NT2/D1 (cell line): ENCODE results near the gene LTBR.
"Not testable (repeated sequence)": the region's sequence is repeated elsewhere in the genome, so short reads cannot be mapped to it uniquely, and the experiment has no call there.

Experiments used
- DNase-seq: peaks from one replicate; pipeline ENCODE4 v3.0.0-alpha.2; 2011; ENCODE audit warnings: low read depth, low spot score
- H3K27me3 ChIP-seq: 2 replicates; pipeline ENCODE4 v1.6.0; 2011; ENCODE audit warnings: mild to moderate bottlenecking; ENCODE audit not compliant: insufficient read length, insufficient read depth
- H3K36me3 ChIP-seq: 2 replicates; pipeline ENCODE4 v1.6.1; 2011; ENCODE audit warnings: mild to moderate bottlenecking, low read length, mixed read lengths; ENCODE audit not compliant: insufficient read depth, insufficient read length
- H3K4me1 ChIP-seq: 2 replicates; pipeline ENCODE4 v1.5.1; 2011; ENCODE audit not compliant: insufficient read depth, insufficient read length
- H3K4me3 ChIP-seq: 2 replicates; pipeline ENCODE4 v1.5.1; 2011; ENCODE audit warnings: low read depth; ENCODE audit not compliant: insufficient read length
- H3K9ac ChIP-seq: 2 replicates; pipeline ENCODE4 v1.6.0; 2011; ENCODE audit warnings: low read depth; ENCODE audit not compliant: insufficient read length
- H3K9me3 ChIP-seq: 2 replicates; pipeline ENCODE4 v1.5.1; 2011; ENCODE audit warnings: mild to moderate bottlenecking, low read length; ENCODE audit not compliant: insufficient read depth
- SUZ12 ChIP-seq: IDR thresholded peaks from 2 replicates; pipeline ENCODE4 v1.6.1; 2011; ENCODE audit not compliant: insufficient read length, insufficient read depth; ENCODE audit errors: extremely low read depth
- YY1 ChIP-seq: IDR thresholded peaks from 2 replicates; pipeline ENCODE4 v1.6.1; 2011; ENCODE audit not compliant: insufficient read length, insufficient read depth
- ZNF274 ChIP-seq: IDR thresholded peaks from 2 replicates; pipeline ENCODE4 v1.6.1; 2011; ENCODE audit warnings: mild to moderate bottlenecking, low read depth, low read length

Gene LTBR

GRCh38 chr12:6343518-6343917 is 40.4 kb upstream of the LTBR start:
- Histone ChIP-seq H3K9me3 (no peaks in the 10 kb centered on the region), H3K36me3 (peaks cover 19% of the 10 kb centered on the region), H3K9ac (no peak overlapping the region), H3K27me3 (no peaks in the 10 kb centered on the region), H3K4me1 (peaks cover 28% of the 10 kb centered on the region), H3K4me3 (no peak overlapping the region)
- no peak for DNase-seq
- TF ChIP-seq SUZ12 (no peak), YY1 (no peak), ZNF274 (no peak)

DNA sequence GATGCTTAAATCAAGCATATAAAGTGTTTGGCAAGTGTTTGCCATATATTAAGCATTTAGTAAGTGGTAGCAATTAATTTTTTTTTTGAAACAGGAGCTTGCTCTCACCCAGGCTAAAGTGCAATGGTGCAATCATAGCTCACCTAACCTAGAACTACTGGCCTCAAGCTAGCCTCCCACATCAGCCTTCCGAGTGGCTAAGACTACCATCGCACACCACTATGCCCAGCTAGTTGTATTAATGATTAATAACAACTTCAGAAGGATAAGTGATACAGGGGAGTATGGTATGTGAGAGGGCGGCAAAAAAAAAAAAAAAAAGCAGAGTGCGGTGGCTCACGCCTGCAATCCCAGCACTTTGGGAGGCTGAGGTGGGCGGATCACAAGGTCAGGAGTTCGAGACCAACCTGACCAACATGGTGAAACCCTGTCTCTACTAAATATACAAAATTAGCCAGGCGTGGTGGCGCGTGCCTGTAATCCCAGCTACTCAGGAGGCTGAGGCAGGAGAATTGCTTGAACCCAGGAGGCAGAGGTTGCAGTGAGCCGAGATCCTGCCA is 39.8 kb upstream of the LTBR start:
- not testable (repeated sequence) for H3K4me3 ChIP-seq, H3K9me3 ChIP-seq, H3K9ac ChIP-seq, H3K27me3 ChIP-seq, DNase-seq
- H3K36me3 ChIP-seq: peaks cover 13% of the 10 kb centered on the region
- H3K4me1 ChIP-seq: peaks cover 23% of the 10 kb centered on the region

DNA sequence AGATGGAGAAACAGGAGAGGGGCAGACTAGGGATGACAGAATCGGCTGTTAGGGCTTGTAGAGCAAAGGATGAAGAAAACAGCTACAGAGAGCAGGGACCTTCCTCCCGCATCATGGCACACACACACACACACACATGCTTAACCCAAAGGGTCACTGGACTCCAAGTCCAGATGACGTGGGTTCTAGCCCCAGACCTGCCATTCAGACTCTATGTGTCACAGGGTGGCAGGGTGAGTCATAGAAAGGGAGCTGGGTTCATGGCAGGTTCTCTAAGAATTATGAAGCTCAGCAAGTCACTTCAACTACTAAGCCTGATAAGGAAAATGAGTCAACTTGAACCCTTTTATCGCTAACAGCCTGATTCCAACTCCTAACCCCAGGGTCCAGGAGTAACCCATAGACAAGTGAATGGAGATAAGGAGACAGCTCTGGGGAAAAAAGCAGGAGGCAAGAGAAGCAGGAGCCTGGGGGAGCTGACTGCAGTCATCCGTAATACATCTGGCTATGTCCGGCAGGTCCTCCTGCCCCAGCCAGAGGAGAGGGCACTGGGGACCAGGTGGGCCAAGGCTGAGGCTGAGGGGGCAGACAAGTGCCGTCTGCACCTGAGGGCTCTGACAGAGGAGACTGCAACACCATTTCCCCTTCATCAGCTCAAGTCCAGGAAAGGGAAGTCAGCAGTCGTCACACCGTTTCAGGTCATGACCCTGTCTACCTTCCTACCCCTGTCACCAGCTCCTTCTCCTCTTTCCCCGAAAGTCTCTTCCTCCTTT is 38.5 kb upstream of the LTBR start:
- Histone ChIP-seq H3K9ac (no peak overlapping the region), H3K9me3 (no peaks in the 10 kb centered on the region), H3K4me1 (peaks cover 25% of the 10 kb centered on the region), H3K4me3 (no peak overlapping the region), H3K27me3 (no peaks in the 10 kb centered on the region), H3K36me3 (peaks cover 4% of the 10 kb centered on the region)
- no peak for DNase-seq
- TF ChIP-seq ZNF274: no peak

- Histone ChIP-seq H3K36me3 (no peaks in the 10 kb centered on the region), H3K4me3 (no peak overlapping the region), H3K4me1 (peaks cover 25% of the 10 kb centered on the region), H3K9ac (no peak overlapping the region), H3K9me3 (no peaks in the 10 kb centered on the region), H3K27me3 (no peaks in the 10 kb centered on the region)
- DNase-seq: no peak
- no peak for TF ChIP-seq ZNF274
- no peak for TF ChIP-seq YY1
- no peak for TF ChIP-seq SUZ12
Measured at GRCh38 chr12:6346235-6346832, 37.6 kb upstream of the LTBR start.

GRCh38 chr12:6346942-6347341 is 37.0 kb upstream of the LTBR start:
- no peaks in the 10 kb centered on the region for H3K36me3 ChIP-seq
- no peak overlapping the region for H3K4me3 ChIP-seq
- no peak for TF ChIP-seq YY1
- no peak for TF ChIP-seq ZNF274
- no peak for TF ChIP-seq SUZ12
- peaks cover 25% of the 10 kb centered on the region for H3K4me1 ChIP-seq
- no peak overlapping the region for H3K9ac ChIP-seq
- H3K27me3 ChIP-seq: no peaks in the 10 kb centered on the region
- DNase-seq: no peak
- no peaks in the 10 kb centered on the region for H3K9me3 ChIP-seq

GRCh38 chr12:6347367-6348338 is 36.3 kb upstream of the LTBR start:
- TF ChIP-seq ZNF274 (no peak), SUZ12 (no peak), YY1 (no peak)
- no peak overlapping the region for H3K4me3 ChIP-seq
- no peaks in the 10 kb centered on the region for H3K27me3 ChIP-seq
- no peak overlapping the region for H3K9ac ChIP-seq
- DNase-seq: no peak
- H3K4me1 ChIP-seq: peaks cover 22% of the 10 kb centered on the region
- H3K36me3 ChIP-seq: no peaks in the 10 kb centered on the region
- no peaks in the 10 kb centered on the region for H3K9me3 ChIP-seq

DNA sequence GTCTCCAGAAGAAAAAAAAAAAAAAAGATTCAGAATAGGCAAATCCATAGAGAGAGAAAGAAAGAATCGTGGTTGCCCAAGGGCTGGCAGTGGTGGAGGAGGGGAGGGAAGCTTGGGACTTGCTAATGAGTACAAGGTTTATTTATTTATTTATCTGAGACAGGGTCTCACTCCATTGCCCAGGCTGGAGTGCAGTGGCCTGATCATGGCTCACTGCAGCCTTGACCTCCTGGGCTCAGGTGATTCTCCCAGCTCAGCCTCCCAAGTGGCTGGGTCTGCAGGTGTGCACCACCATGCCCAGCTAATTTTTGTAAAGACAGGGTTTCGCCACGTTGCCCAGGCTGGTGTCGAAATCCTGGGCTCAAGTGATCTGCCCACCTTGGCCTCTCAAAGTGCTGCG is 32.3 kb upstream of the LTBR start:
- H3K36me3 ChIP-seq: no peaks in the 10 kb centered on the region
- no peaks in the 10 kb centered on the region for H3K27me3 ChIP-seq
- H3K4me3 ChIP-seq: no peak overlapping the region
- DNase-seq: no peak
- H3K4me1 ChIP-seq: peaks cover 16% of the 10 kb centered on the region
- no peak overlapping the region for H3K9ac ChIP-seq
- H3K9me3 ChIP-seq: no peaks in the 10 kb centered on the region
- TF ChIP-seq ZNF274 (no peak), SUZ12 (no peak), YY1 (no peak)
